K562 (cell line): ENCODE results near the gene SMIM13. TPM values are rescaled to one million over a fixed set of nuclear protein-coding genes. Genes with fewer than 3 reads are reported as not detected.

Source experiments
- ATAC-seq: fragments of 200-7000 bp; cut with Tn5 transposase; 3 replicates; pipeline ENCODE4 v1.9.1; 2020; ENCODE audit warnings: moderate library complexity
- BruUV-seq: library from RNA; stranded (reverse); fragments of 400-500 nt; replicated peaks from 2 replicates; lab custom pipeline; 2021; lab: Mats Ljungman, UMichigan
- CTCF ChIA-PET: fragments of 300-600 bp; formaldehyde crosslinking; extraction: SDS; loops from one replicate; lab custom pipeline; 2021; ENCODE audit warnings: low intra/inter-chr PET ratio; lab: Yijun Ruan, JAX
- POLR2A ChIA-PET: fragments of 300-600, 350-650 bp; sonication (Branson Sonifier 250); formaldehyde crosslinking; extraction: SDS; loops from one replicate; lab custom pipeline; 2021; ENCODE audit warnings: antibody characterized with exemption, inconsistent platforms; lab: Yijun Ruan, JAX
- DNase-seq, 4 experiments: peaks; one replicate each; pipeline versions ENCODE4 v3.0.0 to v3.0.0-alpha.2; 2011 to 2018; ENCODE audit warnings: low spot score in 3 of 4, mixed read lengths in 3 of 4; ENCODE audit errors: extremely low read depth in 1 of 4
- FAIRE-seq: peaks from 2 replicates; lab custom pipeline; 2011; peaks lifted over from hg19 to GRCh38; lab: Jason Lieb, UNC
- H2AFZ ChIP-seq: 2 replicates; pipeline ENCODE4 v1.6.0; 2011; ENCODE audit warnings: low read depth, low read length, control low read depth, inconsistent platforms
- H3K27ac ChIP-seq: fragments of 200-600 bp; 3 replicates; pipeline ENCODE4 v1.8.0; 2011; ENCODE audit warnings: low read depth, mild to moderate bottlenecking, control low read depth, inconsistent platforms, low read length, moderate library complexity, mixed read lengths; ENCODE audit errors: extremely low read depth
- H3K27me3 ChIP-seq, 2 experiments: fragments of 300-600 bp in 1 of 2; 2 replicates in 1 of 2; 3 replicates in 1 of 2; pipeline versions ENCODE4 v1.6.0 to v1.8.0; 2011; ENCODE audit warnings: inconsistent platforms in 2 of 2, low read length in 2 of 2, mild to moderate bottlenecking in 1 of 2, mixed read lengths in 1 of 2, moderate library complexity in 1 of 2; ENCODE audit not compliant: control insufficient read depth in 2 of 2, insufficient read depth in 2 of 2
- H3K36me3 ChIP-seq: fragments of 300-600 bp; 3 replicates; pipeline ENCODE4 v1.8.0; 2011; ENCODE audit warnings: mild to moderate bottlenecking, low read length, inconsistent platforms; ENCODE audit not compliant: control insufficient read depth, insufficient read depth
- H3K4me1 ChIP-seq, 2 experiments: fragments of 200-600 bp in 1 of 2; replicated peaks in 1 of 2; 2 replicates in 1 of 2; 3 replicates in 1 of 2; pipeline versions ENCODE4 v1.5.1 to v1.8.0; 2011; ENCODE audit warnings: inconsistent platforms in 2 of 2, low read length in 2 of 2, mild to moderate bottlenecking in 1 of 2, mixed read lengths in 1 of 2, moderate library complexity in 1 of 2; ENCODE audit not compliant: control insufficient read depth in 2 of 2, insufficient read depth in 2 of 2
- H3K4me2 ChIP-seq: 2 replicates; pipeline ENCODE4 v1.6.1; 2011; ENCODE audit warnings: low read length, control low read depth, inconsistent platforms, mixed read lengths; ENCODE audit not compliant: insufficient read depth
- H3K4me3 ChIP-seq: fragments of 200-600 bp; sonication (generic), shearing (Covaris generic); 2 replicates; pipeline ENCODE4 v1.5.1; 2016; ENCODE audit warnings: control low read depth, inconsistent platforms
- H3K79me2 ChIP-seq: fragments of 200-600 bp; 3 replicates; pipeline ENCODE4 v1.8.0; 2011; ENCODE audit warnings: low read length, inconsistent platforms; ENCODE audit not compliant: control insufficient read depth, insufficient read depth
- H3K9ac ChIP-seq, 2 experiments: 2 replicates each; pipeline versions ENCODE4 v1.6.0 to v1.6.1; 2011; ENCODE audit warnings: low read depth in 2 of 2, low read length in 2 of 2, control low read depth in 1 of 2, inconsistent platforms in 1 of 2, mild to moderate bottlenecking in 1 of 2, mixed read lengths in 1 of 2; ENCODE audit not compliant: insufficient read depth in 1 of 2
- H3K9me1 ChIP-seq: one replicate; pipeline ENCODE4 v1.6.0; 2011; ENCODE audit warnings: inconsistent platforms, mild to moderate bottlenecking, low read length, moderate library complexity; ENCODE audit not compliant: control insufficient read depth, insufficient read depth
- H3K9me3 ChIP-seq: replicated peaks from 2 replicates; pipeline ENCODE4 v1.5.1; 2011; ENCODE audit warnings: low read depth, low read length, inconsistent platforms; ENCODE audit not compliant: control insufficient read depth, insufficient read depth
- H4K20me1 ChIP-seq: replicated peaks from 2 replicates; pipeline ENCODE4 v1.6.1; 2011; ENCODE audit warnings: low read length, inconsistent platforms, mixed read lengths; ENCODE audit not compliant: control insufficient read depth, insufficient read depth
- CBFA2T3 ChIP-seq: fragments of 450-650 bp; IDR thresholded peaks from 2 replicates; pipeline ENCODE4 v1.6.1; 2017
- CCAR2 ChIP-seq: fragments of 200-400 bp; formaldehyde crosslinking; IDR thresholded peaks from 2 replicates; pipeline ENCODE4 v1.6.1; 2017; ENCODE audit warnings: mild to moderate bottlenecking, low read depth, low read length
- MYBL2 ChIP-seq, 2 experiments: fragments of 450-650 bp in 1 of 2; sonication (generic) in 1 of 2; formaldehyde crosslinking in 1 of 2; IDR thresholded peaks; 2 replicates each; pipeline versions ENCODE4 v1.6.1 to v1.8.1; 2017 to 2022; ENCODE audit warnings: borderline replicate concordance in 1 of 2, inconsistent platforms in 1 of 2, low read depth in 1 of 2, mild to moderate bottlenecking in 1 of 2, missing genetic modification reagents in 1 of 2, moderate library complexity in 1 of 2
- RNF2 ChIP-seq: sonication (generic); IDR thresholded peaks from 2 replicates; pipeline ENCODE4 v1.6.1; 2016
- SMARCA4 ChIP-seq: fragments of 450-650 bp; IDR thresholded peaks from 2 replicates; pipeline ENCODE4 v1.6.1; 2016
- TRIM24 ChIP-seq, 2 experiments: fragments of 450-650 bp; IDR thresholded peaks; 2 replicates each; pipeline ENCODE4 v1.6.1; 2016
- TRIM28 ChIP-seq: fragments of 450-650 bp; IDR thresholded peaks from 2 replicates; pipeline ENCODE4 v1.6.1; 2017
- ZNF766 ChIP-seq: fragments of 200-800 bp; sonication (Bioruptor generic); conservative IDR thresholded peaks from 2 replicates; pipeline ENCODE4 v1.6.1; 2016; ENCODE audit warnings: missing genetic modification characterization, missing compliant biosample characterization
- ZSCAN32 ChIP-seq: fragments of 450-650 bp; formaldehyde crosslinking; IDR thresholded peaks from 2 replicates; pipeline ENCODE4 v1.4.0; 2020; ENCODE audit warnings: mild to moderate bottlenecking, moderate library complexity
- WGBS: fragments of 100-300 bp; shearing (Covaris generic); methylation state at CpG from one replicate; pipeline ENCODE4 v1.1.6; 2016; ENCODE audit warnings: low coverage, mixed read lengths; ENCODE audit not compliant: insufficient coverage; ENCODE audit errors: missing lambda C conversion rate; 5-methylcytosine and 5-hydroxymethylcytosine counted together
- in situ Hi-C: fragments of 300-500 bp; cut with MboI; formaldehyde crosslinking; loops from 4 replicates; pipeline ENCODE4 v1.15.0; 2018; ENCODE audit warnings: inconsistent platforms, mixed read lengths
- intact Hi-C: fragments of 100-400 bp; cut with micrococcal nuclease; formaldehyde crosslinking; loops from 2 replicates; pipeline ENCODE4 v1.14.2; 2022
- polyA plus RNA-seq, 8 experiments: library from polyadenylated mRNA; depleted of rRNA in 4 of 8; stranded (reverse) in 5 of 8; unstranded in 3 of 8; fragments of >200 nt; fragmentation: Nextera tagmentation in 2 of 8; fragmentation: Illumina TruSeq in 1 of 8; extraction: Ambion mirVana in 2 of 8; extraction: Trizol in 1 of 8; gene quantifications; 2 replicates each; pipeline versions ENCODE4 v1.2.1 to v1.2.3, GENCODE V29; 2011 to 2014; ENCODE audit warnings: inconsistent platforms in 1 of 8, missing spikeins in 1 of 8
- total RNA-seq, 7 experiments: library from RNA; depleted of rRNA in 6 of 7; stranded (reverse); fragments of >200 nt in 6 of 7; fragmentation: Illumina TruSeq in 2 of 7; extraction: Trizol in 2 of 7; gene quantifications; 2 replicates each; pipeline versions ENCODE4 v1.2.1 to v1.2.3, GENCODE V29; 2011 to 2021; ENCODE audit warnings: low replicate concordance in 1 of 7
- TF ChIP-seq, protein P1 (sequence below): sonication (generic); formaldehyde crosslinking; IDR thresholded peaks from 2 replicates; pipeline ENCODE4 v1.8.1; 2022; ENCODE audit warnings: missing genetic modification reagents
- TF ChIP-seq, protein P2 (sequence below): fragments of 200-800 bp; sonication (Bioruptor generic); IDR thresholded peaks from 2 replicates; pipeline ENCODE4 v1.6.1; 2017; ENCODE audit warnings: missing genetic modification characterization, missing compliant biosample characterization
- TF ChIP-seq, protein P3 (sequence below): fragments of 450-650 bp; IDR thresholded peaks from 2 replicates; pipeline ENCODE4 v1.7.1; 2018; ENCODE audit warnings: mild to moderate bottlenecking, low read depth; ENCODE audit not compliant: partially characterized antibody
- TF ChIP-seq, protein P4 (sequence below): fragments of 250-450 bp; sonication (Bioruptor Pico); IDR thresholded peaks from 2 replicates; pipeline ENCODE4 v1.4.0; 2020; ENCODE audit warnings: mild to moderate bottlenecking

The SMIM13 gene
- total and polyA plus RNA-seq, 9 of the 15 experiments (the other 6 are each of a cell fraction or from before 2014, with no cell fraction given), result 5.5 to 24.8 (median 11.7) TPM

DNA sequence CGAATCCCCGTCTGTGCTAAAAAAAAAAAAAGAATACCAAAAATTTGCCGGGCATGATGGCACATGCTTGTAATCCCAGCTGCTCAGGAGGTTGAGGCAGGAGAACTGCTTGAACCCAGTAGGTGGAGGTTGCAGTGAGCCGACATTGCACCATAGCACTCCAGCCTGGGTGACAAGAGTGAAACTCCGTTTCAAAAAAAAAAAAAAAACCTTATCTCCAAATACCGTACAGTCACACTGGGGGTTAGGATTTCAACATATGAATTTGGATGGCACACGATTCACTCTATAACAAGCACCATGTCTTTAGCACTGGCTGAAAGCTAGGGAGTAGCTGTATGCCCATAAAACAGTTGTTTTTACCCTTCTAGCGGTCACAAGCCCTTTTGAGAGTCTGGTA, 3.8 kb downstream of the SMIM13 start:
- no peaks in the 10 kb centered on the region for H4K20me1 ChIP-seq
- no peaks in the 10 kb centered on the region for H3K9me3 ChIP-seq
- CTCF ChIA-PET, result interaction anchor here (0.6 to 0.7 kb wide), 2 partner anchors 33 to 398 kb away, joined by 4 to 5 read pairs; no protein-coding TSS in a partner anchor
- BruUV-seq, result no TSS peak
- H2AFZ ChIP-seq, result no peak overlapping the region
- H3K79me2 ChIP-seq, result peaks cover 77% of the 10 kb centered on the region
- peak overlapping the region; percentile 46; the same call in 1 of the 3 replicates for H3K27ac ChIP-seq
- FAIRE-seq (no peak), ATAC-seq (no peak), DNase-seq (peak in 2 of 4 experiments; percentile 34 to 46)
- WGBS, result 30% methylated on average over 7 of the region's 8 CpGs
- H3K4me3 ChIP-seq, result no peak overlapping the region
- peaks cover 12 to 15% of the 10 kb centered on the region in 2 experiments for H3K4me1 ChIP-seq
- POLR2A ChIA-PET, result interaction anchor here (0.6 to 3.2 kb wide), 6 partner anchors 8 to 433 kb away, joined by 3 to 24 read pairs (median 4); no protein-coding TSS in a partner anchor
- intact Hi-C loops (loop anchor here (5.0 kb wide), 1 partner anchor 45 kb away; no protein-coding TSS in a partner anchor), in situ Hi-C loops (no loop called here)
- no peaks in the 10 kb centered on the region for H3K27me3 ChIP-seq
- H3K9ac ChIP-seq, result 0 out of 4 replicates have a peak overlapping the region, but pooled peaks have one; percentile 4 to 26
- H3K9me1 ChIP-seq, result no peaks in the 10 kb centered on the region
- peaks cover 7% of the 10 kb centered on the region; the same call in 1 of the 3 replicates for H3K36me3 ChIP-seq
- H3K4me2 ChIP-seq, result 0 out of 2 replicates have a peak overlapping the region, but pooled peaks have one; percentile 19
- TF ChIP-seq, protein P1, sequence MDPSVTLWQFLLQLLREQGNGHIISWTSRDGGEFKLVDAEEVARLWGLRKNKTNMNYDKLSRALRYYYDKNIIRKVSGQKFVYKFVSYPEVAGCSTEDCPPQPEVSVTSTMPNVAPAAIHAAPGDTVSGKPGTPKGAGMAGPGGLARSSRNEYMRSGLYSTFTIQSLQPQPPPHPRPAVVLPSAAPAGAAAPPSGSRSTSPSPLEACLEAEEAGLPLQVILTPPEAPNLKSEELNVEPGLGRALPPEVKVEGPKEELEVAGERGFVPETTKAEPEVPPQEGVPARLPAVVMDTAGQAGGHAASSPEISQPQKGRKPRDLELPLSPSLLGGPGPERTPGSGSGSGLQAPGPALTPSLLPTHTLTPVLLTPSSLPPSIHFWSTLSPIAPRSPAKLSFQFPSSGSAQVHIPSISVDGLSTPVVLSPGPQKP (CRISPR knock-in tag), result no peak
- TF ChIP-seq ZSCAN32 (CRISPR knock-in tag) (no peak), TRIM28 (no peak), RNF2 (no peak), TRIM24 (IDR thresholded peaks at IDR 0.05) (peak; percentile 48 to 49; a peak in 3 of 4 replicates), CCAR2 (no peak), ZNF766 (CRISPR knock-in tag) (no peak), MYBL2 (IDR thresholded peaks at IDR 0.05; ENCODE audit: low read depth) (no peak), MYBL2 (CRISPR knock-in tag; IDR thresholded peaks at IDR 0.05; ENCODE audit: borderline replicate concordance) (no peak), SMARCA4 (peak; percentile 68), CBFA2T3 (peak; percentile 63)
- TF ChIP-seq, protein P2, sequence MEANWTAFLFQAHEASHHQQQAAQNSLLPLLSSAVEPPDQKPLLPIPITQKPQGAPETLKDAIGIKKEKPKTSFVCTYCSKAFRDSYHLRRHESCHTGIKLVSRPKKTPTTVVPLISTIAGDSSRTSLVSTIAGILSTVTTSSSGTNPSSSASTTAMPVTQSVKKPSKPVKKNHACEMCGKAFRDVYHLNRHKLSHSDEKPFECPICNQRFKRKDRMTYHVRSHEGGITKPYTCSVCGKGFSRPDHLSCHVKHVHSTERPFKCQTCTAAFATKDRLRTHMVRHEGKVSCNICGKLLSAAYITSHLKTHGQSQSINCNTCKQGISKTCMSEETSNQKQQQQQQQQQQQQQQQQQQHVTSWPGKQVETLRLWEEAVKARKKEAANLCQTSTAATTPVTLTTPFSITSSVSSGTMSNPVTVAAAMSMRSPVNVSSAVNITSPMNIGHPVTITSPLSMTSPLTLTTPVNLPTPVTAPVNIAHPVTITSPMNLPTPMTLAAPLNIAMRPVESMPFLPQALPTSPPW (CRISPR knock-in tag), result peak; percentile 17; the same call in 1 of the 2 replicates
- TF ChIP-seq, protein P3, sequence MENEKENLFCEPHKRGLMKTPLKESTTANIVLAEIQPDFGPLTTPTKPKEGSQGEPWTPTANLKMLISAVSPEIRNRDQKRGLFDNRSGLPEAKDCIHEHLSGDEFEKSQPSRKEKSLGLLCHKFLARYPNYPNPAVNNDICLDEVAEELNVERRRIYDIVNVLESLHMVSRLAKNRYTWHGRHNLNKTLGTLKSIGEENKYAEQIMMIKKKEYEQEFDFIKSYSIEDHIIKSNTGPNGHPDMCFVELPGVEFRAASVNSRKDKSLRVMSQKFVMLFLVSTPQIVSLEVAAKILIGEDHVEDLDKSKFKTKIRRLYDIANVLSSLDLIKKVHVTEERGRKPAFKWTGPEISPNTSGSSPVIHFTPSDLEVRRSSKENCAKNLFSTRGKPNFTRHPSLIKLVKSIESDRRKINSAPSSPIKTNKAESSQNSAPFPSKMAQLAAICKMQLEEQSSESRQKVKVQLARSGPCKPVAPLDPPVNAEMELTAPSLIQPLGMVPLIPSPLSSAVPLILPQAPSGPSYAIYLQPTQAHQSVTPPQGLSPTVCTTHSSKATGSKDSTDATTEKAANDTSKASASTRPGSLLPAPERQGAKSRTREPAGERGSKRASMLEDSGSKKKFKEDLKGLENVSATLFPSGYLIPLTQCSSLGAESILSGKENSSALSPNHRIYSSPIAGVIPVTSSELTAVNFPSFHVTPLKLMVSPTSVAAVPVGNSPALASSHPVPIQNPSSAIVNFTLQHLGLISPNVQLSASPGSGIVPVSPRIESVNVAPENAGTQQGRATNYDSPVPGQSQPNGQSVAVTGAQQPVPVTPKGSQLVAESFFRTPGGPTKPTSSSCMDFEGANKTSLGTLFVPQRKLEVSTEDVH, result no peak
- TF ChIP-seq, protein P4, sequence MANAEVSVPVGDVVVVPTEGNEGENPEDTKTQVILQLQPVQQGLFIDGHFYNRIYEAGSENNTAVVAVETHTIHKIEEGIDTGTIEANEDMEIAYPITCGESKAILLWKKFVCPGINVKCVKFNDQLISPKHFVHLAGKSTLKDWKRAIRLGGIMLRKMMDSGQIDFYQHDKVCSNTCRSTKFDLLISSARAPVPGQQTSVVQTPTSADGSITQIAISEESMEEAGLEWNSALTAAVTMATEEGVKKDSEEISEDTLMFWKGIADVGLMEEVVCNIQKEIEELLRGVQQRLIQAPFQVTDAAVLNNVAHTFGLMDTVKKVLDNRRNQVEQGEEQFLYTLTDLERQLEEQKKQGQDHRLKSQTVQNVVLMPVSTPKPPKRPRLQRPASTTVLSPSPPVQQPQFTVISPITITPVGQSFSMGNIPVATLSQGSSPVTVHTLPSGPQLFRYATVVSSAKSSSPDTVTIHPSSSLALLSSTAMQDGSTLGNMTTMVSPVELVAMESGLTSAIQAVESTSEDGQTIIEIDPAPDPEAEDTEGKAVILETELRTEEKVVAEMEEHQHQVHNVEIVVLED (CRISPR knock-in tag), result no peak
